Measurements from ENCODE around the gene DPM3.

DNA sequence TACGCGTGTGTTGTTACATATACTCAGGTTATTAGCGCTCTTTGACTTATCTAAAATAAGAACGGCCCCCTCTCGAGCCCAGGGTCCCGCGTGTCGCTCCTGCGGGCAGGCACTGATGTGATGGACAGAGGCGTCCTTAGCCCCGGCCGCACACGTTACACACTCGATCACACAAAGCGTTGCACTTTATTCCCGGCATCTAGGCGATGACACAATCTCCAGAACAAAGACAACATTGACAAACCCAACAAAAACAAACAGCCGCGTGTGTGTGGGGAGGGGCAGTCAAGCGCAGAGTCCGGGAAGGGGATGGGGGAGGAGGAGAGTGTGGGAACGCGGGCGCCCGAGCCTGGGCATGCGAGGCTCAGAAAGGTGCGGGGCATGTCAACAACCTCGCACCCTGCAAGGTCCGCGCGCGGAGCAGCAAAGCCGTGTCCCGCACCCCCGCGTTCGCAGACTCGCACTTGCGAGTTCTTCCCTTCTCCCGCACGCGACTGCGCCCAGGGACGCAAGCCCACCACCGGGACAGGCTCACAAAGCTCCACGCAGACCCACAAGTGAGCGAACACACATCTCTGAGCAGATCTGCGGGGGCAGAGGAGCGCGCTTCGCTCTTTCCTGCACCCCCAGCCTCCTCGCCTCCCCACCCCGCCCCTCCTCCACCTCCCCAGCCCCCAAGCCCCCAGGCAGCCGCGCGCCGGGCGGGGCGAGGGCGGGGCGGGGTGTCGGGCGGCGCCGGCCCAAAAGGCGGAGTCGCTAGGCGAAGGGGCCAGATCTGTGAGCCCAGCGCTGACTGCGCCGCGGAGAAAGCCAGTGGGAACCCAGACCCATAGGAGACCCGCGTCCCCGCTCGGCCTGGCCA, 13.0 kb downstream of the DPM3 start, which contains the start of gene EFNA1:
- TF ChIP-seq CTCF (IDR thresholded peaks at IDR 0.05 in 2 of 3, conservative IDR thresholded peaks at IDR 0.05 in 1 of 3; ENCODE audit: borderline replicate concordance in 1 of 3, insufficient read depth in 1 of 3, low read depth in 2 of 3, low read length in 2 of 3) (no peak), EZH2 (IDR thresholded peaks at IDR 0.05) (no peak), YY1 (IDR thresholded peaks at IDR 0.05; ENCODE audit: extremely low read depth, insufficient replicate concordance, low read depth, low read length) (no peak), ATF3 (IDR thresholded peaks at IDR 0.05) (no peak), FOSL1 (IDR thresholded peaks at IDR 0.05; ENCODE audit: low read depth) (no peak), ZFX (IDR thresholded peaks at IDR 0.05) (no peak), POLR2AphosphoS5 (IDR thresholded peaks at IDR 0.05; ENCODE audit: low read depth, low read length) (peak; percentile 98), EGR1 (IDR thresholded peaks at IDR 0.05; ENCODE audit: low read depth) (no peak), POLR2A (IDR thresholded peaks at IDR 0.05; ENCODE audit: borderline replicate concordance, extremely low read depth, insufficient read depth, insufficient read length) (no peak), EZH2phosphoT487 (IDR thresholded peaks at IDR 0.05; ENCODE audit: borderline replicate concordance) (no peak), CEBPB (IDR thresholded peaks at IDR 0.05; ENCODE audit: low read depth) (no peak), SP1 (IDR thresholded peaks at IDR 0.05; ENCODE audit: low read depth) (no peak)
- TF ChIP-seq, protein P1, sequence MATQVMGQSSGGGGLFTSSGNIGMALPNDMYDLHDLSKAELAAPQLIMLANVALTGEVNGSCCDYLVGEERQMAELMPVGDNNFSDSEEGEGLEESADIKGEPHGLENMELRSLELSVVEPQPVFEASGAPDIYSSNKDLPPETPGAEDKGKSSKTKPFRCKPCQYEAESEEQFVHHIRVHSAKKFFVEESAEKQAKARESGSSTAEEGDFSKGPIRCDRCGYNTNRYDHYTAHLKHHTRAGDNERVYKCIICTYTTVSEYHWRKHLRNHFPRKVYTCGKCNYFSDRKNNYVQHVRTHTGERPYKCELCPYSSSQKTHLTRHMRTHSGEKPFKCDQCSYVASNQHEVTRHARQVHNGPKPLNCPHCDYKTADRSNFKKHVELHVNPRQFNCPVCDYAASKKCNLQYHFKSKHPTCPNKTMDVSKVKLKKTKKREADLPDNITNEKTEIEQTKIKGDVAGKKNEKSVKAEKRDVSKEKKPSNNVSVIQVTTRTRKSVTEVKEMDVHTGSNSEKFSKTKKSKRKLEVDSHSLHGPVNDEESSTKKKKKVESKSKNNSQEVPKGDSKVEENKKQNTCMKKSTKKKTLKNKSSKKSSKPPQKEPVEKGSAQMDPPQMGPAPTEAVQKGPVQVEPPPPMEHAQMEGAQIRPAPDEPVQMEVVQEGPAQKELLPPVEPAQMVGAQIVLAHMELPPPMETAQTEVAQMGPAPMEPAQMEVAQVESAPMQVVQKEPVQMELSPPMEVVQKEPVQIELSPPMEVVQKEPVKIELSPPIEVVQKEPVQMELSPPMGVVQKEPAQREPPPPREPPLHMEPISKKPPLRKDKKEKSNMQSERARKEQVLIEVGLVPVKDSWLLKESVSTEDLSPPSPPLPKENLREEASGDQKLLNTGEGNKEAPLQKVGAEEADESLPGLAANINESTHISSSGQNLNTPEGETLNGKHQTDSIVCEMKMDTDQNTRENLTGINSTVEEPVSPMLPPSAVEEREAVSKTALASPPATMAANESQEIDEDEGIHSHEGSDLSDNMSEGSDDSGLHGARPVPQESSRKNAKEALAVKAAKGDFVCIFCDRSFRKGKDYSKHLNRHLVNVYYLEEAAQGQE (IDR thresholded peaks at IDR 0.05; ENCODE audit: low read depth), result no peak
- TF ChIP-seq, protein P2, sequence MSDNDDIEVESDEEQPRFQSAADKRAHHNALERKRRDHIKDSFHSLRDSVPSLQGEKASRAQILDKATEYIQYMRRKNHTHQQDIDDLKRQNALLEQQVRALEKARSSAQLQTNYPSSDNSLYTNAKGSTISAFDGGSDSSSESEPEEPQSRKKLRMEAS (IDR thresholded peaks at IDR 0.05), result no peak

Data from HCT116 (cell line).